ENCODE results near the gene KCTD16.

- TF ChIP-seq CTCF (IDR thresholded peaks at IDR 0.05): no peak
- TF ChIP-seq NPAS2 (CRISPR knock-in tag; IDR thresholded peaks at IDR 0.05; ENCODE audit: borderline replicate concordance): no peak
These were observed 111.1 kb downstream of the KCTD16 start for GRCh38 chr5:144281784-144282183.
